IMR-90 (cell line): ENCODE measurements around the gene CBX6. TPM values are rescaled to one million over a fixed set of nuclear protein-coding genes. Genes with fewer than 3 reads are reported as not detected.

Experiments used
- ATAC-seq: fragments of 200-7000 bp; cut with Tn5 transposase; 2 replicates; pipeline ENCODE4 v1.9.1; 2020; ENCODE audit warnings: low read depth, mild to moderate bottlenecking, moderate library complexity
- BruUV-seq: library from RNA; stranded (reverse); fragments of 400-500 nt; replicated peaks from 2 replicates; lab custom pipeline; 2021; lab: Mats Ljungman, UMichigan
- CTCF ChIA-PET: fragments of 300-600 bp; formaldehyde crosslinking; extraction: SDS; loops from one replicate; lab custom pipeline; 2021; ENCODE audit warnings: antibody characterized with exemption; lab: Yijun Ruan, JAX
- POLR2A ChIA-PET: fragments of 300-600 bp; sonication (Branson Sonifier 250); formaldehyde crosslinking; loops from one replicate; lab custom pipeline; 2022; ENCODE audit warnings: antibody characterized with exemption; ENCODE audit not compliant: unreplicated experiment; lab: Charles Lee
- DNase-seq: peaks from one replicate; pipeline ENCODE4 v3.0.0; 2013
- H2AFZ ChIP-seq: replicated peaks from 2 replicates; pipeline ENCODE3; 2013; ENCODE audit warnings: low read length, mild to moderate bottlenecking; ENCODE audit not compliant: poor library complexity
- H2AK5ac ChIP-seq: 2 replicates; pipeline ENCODE4 v1.6.1; 2013; ENCODE audit warnings: low read depth, low read length, inconsistent platforms
- H2AK9ac ChIP-seq: replicated peaks from 2 replicates; pipeline ENCODE3; 2013; ENCODE audit warnings: mild to moderate bottlenecking, low read depth, low read length, moderate library complexity; ENCODE audit not compliant: poor library complexity
- H2BK120ac ChIP-seq: 2 replicates; pipeline ENCODE4 v1.6.1; 2013; ENCODE audit warnings: low read depth, low read length, inconsistent platforms
- H2BK15ac ChIP-seq: 3 replicates; pipeline ENCODE4 v1.6.1; 2013; ENCODE audit warnings: low read depth, low read length, inconsistent platforms
- H2BK20ac ChIP-seq: 2 replicates; pipeline ENCODE4 v1.6.1; 2013; ENCODE audit warnings: low read depth, mild to moderate bottlenecking, inconsistent platforms, low read length, moderate library complexity
- H2BK5ac ChIP-seq: 2 replicates; pipeline ENCODE4 v1.6.1; 2013; ENCODE audit warnings: mild to moderate bottlenecking, low read depth, low read length, inconsistent platforms; ENCODE audit not compliant: poor library complexity, severe bottlenecking
- H3K14ac ChIP-seq: replicated peaks from 2 replicates; pipeline ENCODE4 v1.6.1; 2013; ENCODE audit warnings: low read depth, low read length, inconsistent platforms
- H3K18ac ChIP-seq: 2 replicates; pipeline ENCODE4 v1.6.1; 2013; ENCODE audit warnings: low read depth, low read length, control low read depth
- H3K23ac ChIP-seq: 2 replicates; pipeline ENCODE4 v1.6.1; 2013; ENCODE audit warnings: low read depth, low read length, inconsistent platforms
- H3K27ac ChIP-seq: 2 replicates; pipeline ENCODE4 v1.5.1; 2013; ENCODE audit warnings: mild to moderate bottlenecking, control low read depth, low read length; ENCODE audit not compliant: insufficient read depth
- H3K27me3 ChIP-seq: 2 replicates; pipeline ENCODE4 v1.6.1; 2013; ENCODE audit warnings: low read length; ENCODE audit not compliant: control insufficient read depth, insufficient read depth
- H3K36me3 ChIP-seq: 2 replicates; pipeline ENCODE4 v1.6.1; 2013; ENCODE audit warnings: low read length, mixed read lengths; ENCODE audit not compliant: control insufficient read depth, insufficient read depth
- H3K4ac ChIP-seq: 2 replicates; pipeline ENCODE4 v1.6.1; 2013; ENCODE audit warnings: low read depth, low read length, inconsistent platforms
- H3K4me1 ChIP-seq: 2 replicates; pipeline ENCODE4 v1.6.1; 2013; ENCODE audit warnings: low read length, mixed read lengths; ENCODE audit not compliant: control insufficient read depth, insufficient read depth
- H3K4me2 ChIP-seq: 2 replicates; pipeline ENCODE4 v1.6.1; 2013; ENCODE audit warnings: low read depth, mild to moderate bottlenecking, control low read depth, low read length, moderate library complexity
- H3K4me3 ChIP-seq: 2 replicates; pipeline ENCODE4 v1.5.1; 2013; ENCODE audit warnings: low read depth, mild to moderate bottlenecking, control low read depth, low read length, moderate library complexity; ENCODE audit not compliant: insufficient read depth
- H3K56ac ChIP-seq: 2 replicates; pipeline ENCODE4 v1.6.1; 2013; ENCODE audit warnings: low read length, inconsistent platforms; ENCODE audit not compliant: insufficient read depth; ENCODE audit errors: extremely low read depth
- H3K79me1 ChIP-seq, 2 experiments: 2 replicates each; pipeline ENCODE4 v1.6.1; 2013; ENCODE audit warnings: low read length in 2 of 2, inconsistent platforms in 1 of 2, low read depth in 1 of 2
- H3K9ac ChIP-seq: 2 replicates; pipeline ENCODE4 v1.6.1; 2013; ENCODE audit warnings: low read depth, low read length, control low read depth
- H3K9me1 ChIP-seq: 2 replicates; pipeline ENCODE4 v1.6.1; 2013; ENCODE audit warnings: low read length, inconsistent platforms; ENCODE audit not compliant: insufficient read depth
- H3K9me3 ChIP-seq: 2 replicates; pipeline ENCODE4 v1.6.1; 2013; ENCODE audit warnings: low read length; ENCODE audit not compliant: control insufficient read depth, insufficient read depth
- H4K20me1 ChIP-seq: 2 replicates; pipeline ENCODE4 v1.6.1; 2013; ENCODE audit warnings: low read length, inconsistent platforms; ENCODE audit not compliant: insufficient read depth
- H4K5ac ChIP-seq: 2 replicates; pipeline ENCODE4 v1.6.1; 2013; ENCODE audit warnings: mild to moderate bottlenecking, low read depth, low read length, control low read depth
- H4K8ac ChIP-seq, 2 experiments: 2 replicates each; pipeline ENCODE4 v1.6.1; 2013; ENCODE audit warnings: low read depth in 2 of 2, low read length in 2 of 2, control low read depth in 1 of 2, inconsistent platforms in 1 of 2
- H4K91ac ChIP-seq: 2 replicates; pipeline ENCODE4 v1.6.1; 2013; ENCODE audit warnings: low read depth, low read length, inconsistent platforms; ENCODE audit not compliant: insufficient read depth
- BHLHE40 ChIP-seq: fragments of 150-350 bp; IDR thresholded peaks from 2 replicates; pipeline ENCODE4 v1.6.1; 2016; ENCODE audit warnings: mild to moderate bottlenecking, low read depth, low read length
- CEBPB ChIP-seq: IDR thresholded peaks from 2 replicates; pipeline ENCODE4 v1.6.1; 2012; ENCODE audit warnings: low read depth, low read length, improper control_type of control experiment
- CHD1 ChIP-seq: IDR thresholded peaks from 2 replicates; pipeline ENCODE4 v1.6.1; 2012; ENCODE audit warnings: low read depth, low read length, improper control_type of control experiment
- FOS ChIP-seq: fragments of 150-350 bp; IDR thresholded peaks from 2 replicates; pipeline ENCODE4 v1.6.1; 2016; ENCODE audit warnings: low read depth, low read length
- MAFK ChIP-seq: IDR thresholded peaks from 2 replicates; pipeline ENCODE4 v1.6.1; 2012; ENCODE audit warnings: low read depth, low read length, improper control_type of control experiment
- MAZ ChIP-seq: IDR thresholded peaks from 2 replicates; pipeline ENCODE4 v1.6.1; 2012; ENCODE audit warnings: low read depth, mild to moderate bottlenecking, low read length, improper control_type of control experiment, moderate library complexity, borderline replicate concordance
- MXI1 ChIP-seq: IDR thresholded peaks from 2 replicates; pipeline ENCODE4 v1.6.1; 2012; ENCODE audit warnings: low read depth, mild to moderate bottlenecking, low read length, moderate library complexity, borderline replicate concordance
- NFE2L2 ChIP-seq: fragments of 150-350 bp; IDR thresholded peaks from 2 replicates; pipeline ENCODE4 v1.6.1; 2016; ENCODE audit warnings: low read depth, mild to moderate bottlenecking, low read length
- POLR2A ChIP-seq: IDR thresholded peaks from 2 replicates; pipeline ENCODE4 v1.6.1; 2012; ENCODE audit warnings: mild to moderate bottlenecking, low read depth, low read length
- RAD21 ChIP-seq: IDR thresholded peaks from 2 replicates; pipeline ENCODE4 v1.6.1; 2012; ENCODE audit warnings: low read length, improper control_type of control experiment
- RCOR1 ChIP-seq: IDR thresholded peaks from 2 replicates; pipeline ENCODE4 v1.6.1; 2012; ENCODE audit warnings: mild to moderate bottlenecking, low read length, improper control_type of control experiment; ENCODE audit not compliant: insufficient replicate concordance
- RFX5 ChIP-seq: IDR thresholded peaks from 2 replicates; pipeline ENCODE4 v1.8.0; 2012; ENCODE audit warnings: low read depth, mild to moderate bottlenecking, low read length, moderate library complexity
- USF2 ChIP-seq: fragments of 150-350 bp; IDR thresholded peaks from 2 replicates; pipeline ENCODE4 v1.6.1; 2017; ENCODE audit warnings: mild to moderate bottlenecking, antibody characterized with exemption, low read length, low read depth
- WGBS, 2 experiments: methylation state at CpG; one replicate each; pipeline versions ENCODE4 v1.1.5 to v1.1.7; 2013; ENCODE audit warnings: missing lambda C conversion rate in 2 of 2; ENCODE audit not compliant: insufficient read length in 1 of 2; ENCODE audit errors: extremely low coverage in 2 of 2; 5-methylcytosine and 5-hydroxymethylcytosine counted together
- dilution Hi-C: fragments of 300-500 bp; cut with HindIII; formaldehyde crosslinking; loops from one replicate; pipeline ENCODE4 v1.14.3; 2018; ENCODE audit warnings: low sequenced_read_pairs; ENCODE audit not compliant: unreplicated experiment
- in situ Hi-C: fragments of 300-500 bp; cut with MboI; formaldehyde crosslinking; loops from 3 replicates; pipeline ENCODE4 v1.14.3; 2019; ENCODE audit warnings: low sequenced_read_pairs, inconsistent platforms, mixed read lengths
- intact Hi-C: fragments of 100-400 bp; cut with micrococcal nuclease; formaldehyde crosslinking; loops from 2 replicates; pipeline ENCODE4 v1.10.0; 2022
- polyA plus RNA-seq, 3 experiments: library from polyadenylated mRNA; depleted of rRNA; stranded (reverse); fragments of >200 nt; gene quantifications; 2 replicates each; pipeline ENCODE4 v1.2.3, GENCODE V29; 2012; ENCODE audit warnings: low replicate concordance in 1 of 3
- total RNA-seq: library from RNA; depleted of rRNA; stranded (reverse); fragments of >200 nt; gene quantifications from 2 replicates; pipeline ENCODE4 v1.2.3, GENCODE V29; 2012
- TF ChIP-seq, protein P1 (sequence below): conservative IDR thresholded peaks from 2 replicates; pipeline ENCODE4 v1.5.1; 2012; ENCODE audit warnings: mild to moderate bottlenecking, low read depth, low read length, improper control_type of control experiment
- TF ChIP-seq, protein P2 (sequence below): fragments of 150-350 bp; IDR thresholded peaks from 2 replicates; pipeline ENCODE4 v1.6.1; 2016; ENCODE audit warnings: low read depth, mild to moderate bottlenecking, low read length, moderate library complexity, borderline replicate concordance

The CBX6 gene
- total and polyA plus RNA-seq, 2 of the 4 experiments (the other 2 are of a cell fraction) = 15.2 to 19.0 TPM

GRCh38 chr22:38859581-38860282 is 12.3 kb downstream of the CBX6 start:
- Histone ChIP-seq H3K4me1 (no peaks in the 10 kb centered on the region; the same call in 1 of the 2 replicates), H2AK9ac (peak overlapping the region; percentile 78), H3K23ac (no peak overlapping the region), H3K9me1 (no peaks in the 10 kb centered on the region), H4K5ac (no peak overlapping the region), H3K14ac (no peak overlapping the region), H2BK120ac (no peak overlapping the region), H3K36me3 (peaks cover 1% of the 10 kb centered on the region; the same call in 1 of the 2 replicates), H3K4ac (no peak overlapping the region), H3K9ac (no peak overlapping the region), H3K18ac (no peak overlapping the region), H3K27ac (no peak overlapping the region), H2BK5ac (no peak overlapping the region), H3K4me2 (no peak overlapping the region), H3K9me3 (no peaks in the 10 kb centered on the region), H3K56ac (no peak overlapping the region), H4K91ac (no peak overlapping the region), H2AK5ac (no peak overlapping the region), H2BK15ac (no peak overlapping the region), H3K79me1 (peaks cover 0 to 15% of the 10 kb centered on the region in 2 experiments; a peak in 2 of 4 replicates), H2AFZ (peak overlapping the region; percentile 10), H3K27me3 (peaks cover 6% of the 10 kb centered on the region), H3K4me3 (no peak overlapping the region), H4K20me1 (peaks cover 32% of the 10 kb centered on the region), H2BK20ac (no peak overlapping the region), H4K8ac (no peak overlapping the region)
- dilution Hi-C loops (no loop called here), in situ Hi-C loops (loop anchor here (10.0 to 25.0 kb wide), 2 partner anchors 253 to 445 kb away; no protein-coding TSS in a partner anchor), intact Hi-C loops (no loop called here)
- no TSS peak for BruUV-seq
- POLR2A ChIA-PET = no interaction called here
- ATAC-seq (no peak; the same call in 1 of the 2 replicates), DNase-seq (no peak)
- WGBS, 2 experiments = 72% methylated on average over 5 of the region's 14 CpGs; no CpG with 5 or more reads in 1 of the 2 experiments
- CTCF ChIA-PET = no interaction called here
- TF ChIP-seq USF2 = no peak
- TF ChIP-seq, protein P1, sequence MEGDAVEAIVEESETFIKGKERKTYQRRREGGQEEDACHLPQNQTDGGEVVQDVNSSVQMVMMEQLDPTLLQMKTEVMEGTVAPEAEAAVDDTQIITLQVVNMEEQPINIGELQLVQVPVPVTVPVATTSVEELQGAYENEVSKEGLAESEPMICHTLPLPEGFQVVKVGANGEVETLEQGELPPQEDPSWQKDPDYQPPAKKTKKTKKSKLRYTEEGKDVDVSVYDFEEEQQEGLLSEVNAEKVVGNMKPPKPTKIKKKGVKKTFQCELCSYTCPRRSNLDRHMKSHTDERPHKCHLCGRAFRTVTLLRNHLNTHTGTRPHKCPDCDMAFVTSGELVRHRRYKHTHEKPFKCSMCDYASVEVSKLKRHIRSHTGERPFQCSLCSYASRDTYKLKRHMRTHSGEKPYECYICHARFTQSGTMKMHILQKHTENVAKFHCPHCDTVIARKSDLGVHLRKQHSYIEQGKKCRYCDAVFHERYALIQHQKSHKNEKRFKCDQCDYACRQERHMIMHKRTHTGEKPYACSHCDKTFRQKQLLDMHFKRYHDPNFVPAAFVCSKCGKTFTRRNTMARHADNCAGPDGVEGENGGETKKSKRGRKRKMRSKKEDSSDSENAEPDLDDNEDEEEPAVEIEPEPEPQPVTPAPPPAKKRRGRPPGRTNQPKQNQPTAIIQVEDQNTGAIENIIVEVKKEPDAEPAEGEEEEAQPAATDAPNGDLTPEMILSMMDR = no peak
- no peak for TF ChIP-seq POLR2A
- TF ChIP-seq FOS = no peak
- TF ChIP-seq MAFK = no peak
- TF ChIP-seq RFX5 = no peak
- TF ChIP-seq MAZ = no peak
- TF ChIP-seq CHD1 = no peak
- no peak for TF ChIP-seq NFE2L2
- TF ChIP-seq CEBPB = no peak
- no peak for TF ChIP-seq MXI1
- TF ChIP-seq BHLHE40 = no peak
- TF ChIP-seq RCOR1 = no peak
- TF ChIP-seq, protein P2, sequence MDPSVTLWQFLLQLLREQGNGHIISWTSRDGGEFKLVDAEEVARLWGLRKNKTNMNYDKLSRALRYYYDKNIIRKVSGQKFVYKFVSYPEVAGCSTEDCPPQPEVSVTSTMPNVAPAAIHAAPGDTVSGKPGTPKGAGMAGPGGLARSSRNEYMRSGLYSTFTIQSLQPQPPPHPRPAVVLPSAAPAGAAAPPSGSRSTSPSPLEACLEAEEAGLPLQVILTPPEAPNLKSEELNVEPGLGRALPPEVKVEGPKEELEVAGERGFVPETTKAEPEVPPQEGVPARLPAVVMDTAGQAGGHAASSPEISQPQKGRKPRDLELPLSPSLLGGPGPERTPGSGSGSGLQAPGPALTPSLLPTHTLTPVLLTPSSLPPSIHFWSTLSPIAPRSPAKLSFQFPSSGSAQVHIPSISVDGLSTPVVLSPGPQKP = no peak
- TF ChIP-seq RAD21 = no peak
